Measurements from ENCODE around the gene ELF5.

Gene ELF5

DNA sequence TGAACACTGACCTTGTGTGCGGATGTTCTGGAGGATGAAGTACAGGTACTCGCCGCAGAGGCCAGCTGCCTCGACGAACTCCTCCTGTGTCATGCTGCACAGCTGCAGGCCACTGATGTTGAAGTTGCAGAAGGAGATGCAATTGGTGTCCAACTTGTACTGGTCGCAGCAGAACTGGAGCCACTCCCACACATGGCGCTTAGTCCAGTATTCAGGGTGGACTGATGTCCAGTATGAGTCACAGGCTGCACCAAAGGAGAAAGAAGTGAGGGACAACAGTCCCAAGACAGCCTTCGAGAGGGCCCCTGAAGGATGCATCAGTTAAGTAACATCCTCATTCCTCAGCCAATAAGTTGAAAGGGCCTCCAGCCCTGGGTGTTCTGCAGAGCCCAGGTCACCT, 20.1 kb downstream of the ELF5 start:
- DNase-seq (ENCODE audit: low read depth) = no peak

- DNase-seq (ENCODE audit: low read depth) = no peak
These were observed 20.7 kb downstream of the ELF5 start for GRCh38 chr11:34492806-34493414.

DNA sequence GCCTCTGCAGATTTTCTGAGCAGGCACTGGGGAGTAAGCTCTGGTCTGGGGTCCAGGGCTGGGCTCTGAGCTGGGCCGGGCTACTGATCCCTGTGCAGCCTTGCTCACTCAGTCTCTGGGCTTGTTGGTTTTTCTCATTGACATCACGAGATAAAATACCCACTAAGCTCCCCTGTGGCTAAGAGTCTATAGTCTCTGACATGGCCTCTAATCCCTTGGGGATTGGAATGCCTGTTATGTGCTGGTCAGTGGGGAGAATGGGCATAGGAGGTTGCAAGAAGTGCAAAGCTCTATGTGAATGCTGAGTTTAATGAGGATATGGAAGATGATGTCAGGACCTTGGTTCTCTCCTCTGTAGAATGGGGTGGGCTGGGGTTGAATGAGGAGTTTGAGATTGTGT, 23.3 kb downstream of the ELF5 start:
- no peak for DNase-seq (ENCODE audit: low read depth)

DNA sequence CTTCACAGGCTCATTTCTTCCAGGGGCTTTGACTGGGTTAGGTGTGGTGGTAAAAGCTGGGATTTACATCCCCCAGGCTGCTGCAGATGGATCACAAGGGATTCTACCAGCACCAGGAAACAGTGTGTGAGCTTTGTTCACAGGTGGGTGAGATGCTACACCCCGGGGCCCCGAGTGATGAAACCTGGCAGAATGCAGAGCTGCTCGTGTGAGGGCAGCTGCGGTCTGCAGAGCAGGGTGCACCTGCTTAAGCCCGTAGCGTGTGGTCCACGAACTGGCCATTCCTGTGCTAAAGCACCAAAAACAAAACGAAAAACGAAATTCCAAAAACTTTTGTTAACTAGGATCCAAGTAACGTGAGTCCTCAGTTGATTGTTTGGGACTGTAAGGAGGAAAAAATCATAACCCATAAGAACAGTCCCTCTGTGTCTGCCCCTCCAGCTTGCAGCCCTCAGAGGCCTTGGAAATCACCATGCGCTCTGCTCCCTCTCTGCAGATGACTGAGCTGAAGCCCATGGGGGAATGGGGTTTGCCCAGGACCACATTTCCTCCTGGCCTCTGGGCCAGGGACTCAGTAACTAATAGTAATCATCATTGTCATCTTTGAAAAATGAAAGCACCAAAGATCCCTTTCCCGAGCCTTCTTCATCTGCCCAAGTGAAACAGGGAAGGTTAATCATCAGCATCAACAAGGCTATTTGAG, 24.6 kb downstream of the ELF5 start:
- no peak for DNase-seq (ENCODE audit: low read depth)

GRCh38 chr11:34487430-34487829, 26.2 kb downstream of the ELF5 start:
- no peak for DNase-seq (ENCODE audit: low read depth)

GRCh38 chr11:34483106-34483874, 30.3 kb downstream of the ELF5 start:
- no peak for DNase-seq (ENCODE audit: low read depth)

GRCh38 chr11:34481307-34481706, 32.3 kb downstream of the ELF5 start:
- no peak for DNase-seq (ENCODE audit: low read depth)

DNA sequence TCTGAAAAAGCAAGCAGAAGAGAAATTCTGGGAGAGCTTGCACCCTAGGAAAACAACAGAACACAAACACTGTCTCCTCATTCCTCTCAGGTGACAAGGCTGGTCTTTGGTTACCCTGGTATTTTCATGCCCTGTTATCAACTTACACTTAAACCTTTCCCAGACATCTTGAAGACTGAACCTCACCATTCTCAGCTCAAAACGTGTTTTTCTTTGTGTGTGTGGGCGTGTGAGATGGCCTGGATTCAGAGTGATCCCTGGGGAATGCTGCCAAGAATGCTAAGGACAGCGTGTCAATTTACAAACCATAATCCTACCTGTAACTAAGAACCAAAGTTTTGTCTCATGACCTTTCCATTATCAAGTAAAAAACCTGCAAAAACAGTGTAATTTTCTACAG, 33.3 kb downstream of the ELF5 start:
- no peak for DNase-seq (ENCODE audit: low read depth)

DNA sequence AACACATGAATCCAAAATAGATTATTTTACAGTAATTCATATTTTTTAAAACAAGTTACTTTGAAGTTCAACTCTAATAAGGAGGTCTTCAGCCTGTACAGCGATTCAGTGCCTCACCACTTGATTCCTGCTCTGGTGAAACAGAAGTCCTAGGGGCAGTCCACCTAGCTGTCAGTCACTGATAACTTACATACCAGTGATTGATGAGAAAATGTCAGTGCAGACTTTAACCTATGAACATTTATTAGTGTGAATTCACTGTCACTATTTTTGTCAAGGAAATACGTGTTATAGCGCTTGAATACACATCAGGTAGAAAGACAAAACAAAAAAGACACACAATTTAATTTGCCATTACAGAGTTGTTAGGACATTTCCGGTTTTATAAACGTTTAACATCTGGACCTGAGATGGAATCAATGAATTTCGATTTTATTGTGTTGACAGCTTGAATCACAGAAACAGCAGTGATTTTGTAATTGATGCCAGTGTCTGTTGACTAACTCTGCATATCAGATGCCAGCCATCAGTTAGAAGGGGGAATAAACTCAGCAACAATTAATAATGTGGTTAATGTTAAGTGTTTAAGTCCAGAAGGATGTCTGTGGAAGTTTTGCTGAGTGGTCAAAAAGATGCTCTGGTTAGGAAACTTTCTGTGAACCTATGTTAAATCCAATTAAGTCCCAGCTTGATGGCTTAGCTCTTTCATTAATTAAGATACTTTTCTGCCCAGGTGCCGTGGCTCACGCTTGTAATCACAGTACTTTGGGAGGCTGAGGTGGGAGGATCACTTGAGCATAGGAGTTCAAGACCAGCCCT, 34.5 kb downstream of the ELF5 start:
- DNase-seq (ENCODE audit: low read depth) = no peak

DNA sequence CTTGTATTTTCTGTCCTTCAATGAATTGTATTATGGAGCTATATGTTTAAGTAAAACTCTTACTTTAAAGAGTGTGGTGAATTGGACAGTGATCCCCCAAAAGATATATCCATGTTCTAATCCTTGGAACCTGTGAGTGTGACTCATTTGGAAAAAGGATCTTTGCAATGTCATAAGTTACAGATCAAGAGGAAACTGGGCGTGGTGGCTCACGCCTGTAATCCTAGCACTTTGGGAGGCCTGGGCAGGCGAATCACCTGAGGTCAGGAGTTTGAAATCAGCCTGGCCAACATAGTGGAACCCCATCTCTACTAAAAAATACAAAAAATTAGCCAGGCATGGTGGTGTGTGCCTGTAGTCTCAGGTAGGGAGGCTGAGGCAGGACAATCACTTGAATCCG, 36.7 kb downstream of the ELF5 start:
- DNase-seq (ENCODE audit: low read depth) = no peak

GRCh38 chr11:34475656-34476055, 37.9 kb downstream of the ELF5 start:
- DNase-seq (ENCODE audit: low read depth) = no peak

DNA sequence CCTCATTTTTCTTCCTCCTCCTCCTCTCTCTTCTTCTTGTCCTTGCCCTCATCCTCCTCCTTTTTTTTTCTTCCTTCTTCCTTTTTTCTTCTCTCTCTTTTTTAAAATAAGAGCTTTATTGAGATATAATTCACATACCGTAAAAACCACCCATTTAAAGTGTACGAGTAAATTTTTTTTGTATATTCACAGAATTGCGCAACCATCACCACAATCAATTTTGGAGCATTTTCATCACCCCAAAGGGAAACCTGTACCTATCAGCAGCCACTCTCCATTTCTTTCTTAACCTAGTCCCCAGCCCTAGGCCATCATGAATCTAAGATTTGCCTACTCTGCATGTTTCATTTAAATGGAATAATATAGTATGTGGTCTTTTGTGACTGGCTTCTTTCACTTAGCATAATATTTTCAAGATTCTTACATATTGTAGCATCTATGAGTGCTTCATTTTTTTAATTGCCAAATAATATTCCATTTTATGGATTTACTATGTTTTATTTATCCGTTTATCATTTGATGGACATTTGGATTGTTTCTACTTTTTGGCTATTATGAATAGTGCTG, 39.9 kb downstream of the ELF5 start:
- no peak for DNase-seq (ENCODE audit: low read depth)

- no peak for DNase-seq (ENCODE audit: low read depth)
These were observed 45.3 kb downstream of the ELF5 start for GRCh38 chr11:34468209-34468841.

DNA sequence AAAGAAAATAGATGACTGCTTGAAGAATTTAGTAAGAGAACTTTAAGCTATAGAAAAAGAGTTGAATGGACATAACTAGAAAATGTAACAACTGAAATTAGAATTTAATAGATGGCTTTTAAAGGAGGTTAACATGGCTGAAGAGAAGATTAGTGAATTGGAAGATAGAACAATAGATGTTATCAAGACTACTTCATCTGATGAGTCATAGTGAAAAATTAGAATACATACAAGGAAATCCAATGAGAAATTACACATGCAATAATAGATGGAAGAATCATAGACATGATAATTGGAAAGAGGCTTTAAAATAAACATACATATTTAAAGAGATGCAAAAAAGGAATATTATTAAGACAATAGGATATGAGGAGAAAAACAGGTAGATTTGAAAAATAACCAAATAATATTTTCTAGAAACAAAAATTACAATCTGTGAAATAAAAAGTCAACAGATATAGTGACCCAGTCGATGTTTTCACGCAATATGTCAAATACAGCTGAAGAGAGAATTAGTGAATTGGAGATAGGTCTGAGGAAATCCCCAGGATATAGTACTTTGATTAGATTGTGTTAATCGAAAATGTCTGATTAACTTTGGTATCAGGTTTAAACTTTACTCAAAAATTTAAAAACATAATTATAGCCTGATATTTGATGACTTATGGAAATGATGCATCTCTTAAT, 46.6 kb downstream of the ELF5 start:
- DNase-seq (ENCODE audit: low read depth) = no peak

- DNase-seq (ENCODE audit: low read depth) = no peak
These were observed 49.0 kb downstream of the ELF5 start for GRCh38 chr11:34464591-34465051.

- DNase-seq (ENCODE audit: low read depth) = no peak
These were observed 52.4 kb downstream of the ELF5 start for GRCh38 chr11:34461215-34461614.

DNA sequence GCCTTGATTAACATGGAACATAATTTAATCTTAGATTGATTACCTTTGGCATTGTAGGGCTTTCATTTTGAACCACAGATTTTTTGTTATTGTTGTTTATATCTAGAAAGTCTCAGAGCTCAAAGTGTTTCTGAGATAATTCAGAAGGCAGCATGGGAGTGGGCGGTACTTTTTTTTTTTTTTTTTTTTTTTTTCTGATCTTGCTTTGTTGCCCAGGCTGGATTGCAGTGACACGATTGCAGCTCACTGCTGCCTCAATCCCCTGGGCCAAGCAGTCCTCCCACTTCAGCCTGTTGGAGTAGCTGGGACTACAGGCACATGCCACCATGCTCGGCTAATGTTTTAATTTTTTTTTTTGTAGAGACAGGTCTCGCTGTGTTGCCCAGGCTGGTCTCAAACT, 53.3 kb downstream of the ELF5 start:
- no peak for DNase-seq (ENCODE audit: low read depth)

- no peak for DNase-seq (ENCODE audit: low read depth)
These were observed 54.0 kb downstream of the ELF5 start for GRCh38 chr11:34459507-34460162.

DNA sequence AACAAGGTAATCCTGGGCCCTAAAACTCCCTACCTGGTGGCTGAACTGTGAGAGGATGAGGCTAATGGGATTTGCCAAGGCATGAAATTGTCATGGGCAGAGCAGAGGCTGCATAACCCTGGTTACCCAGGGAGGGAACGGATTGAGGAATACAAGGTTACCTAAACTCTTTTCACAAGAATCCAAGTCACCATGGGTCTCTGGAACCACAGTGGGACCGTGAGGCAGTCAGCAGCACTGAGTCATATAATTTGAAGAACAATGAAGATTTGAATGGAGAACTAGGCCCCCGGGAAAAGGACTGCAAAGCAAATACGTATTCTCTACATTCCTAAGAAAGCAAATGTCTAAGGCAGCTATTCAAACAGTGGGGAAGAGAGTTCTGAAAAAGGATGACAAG, 55.1 kb downstream of the ELF5 start:
- no peak for DNase-seq (ENCODE audit: low read depth)

DNA sequence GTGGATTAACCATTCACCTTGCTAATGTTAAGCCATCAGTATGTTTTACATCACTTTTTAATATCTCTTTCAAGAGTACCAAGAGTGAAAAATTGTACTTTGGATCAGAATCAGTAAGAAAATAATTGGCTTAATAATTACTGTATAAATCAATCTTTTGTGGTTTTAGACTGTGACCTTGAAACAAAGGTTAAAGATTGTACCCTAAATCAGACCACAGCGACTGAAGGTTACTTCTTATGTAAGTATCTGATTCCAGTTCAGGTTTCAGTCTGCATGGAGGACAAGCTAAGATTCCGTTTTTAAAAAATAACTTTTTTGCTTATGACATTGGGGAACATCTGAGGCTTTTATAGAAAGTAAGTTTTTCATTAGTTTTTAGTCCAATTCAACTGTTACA, 56.0 kb downstream of the ELF5 start:
- no peak for DNase-seq (ENCODE audit: low read depth)

Measured in non-pigmented ciliary epithelial cell (primary cell).